ENCODE data around the gene CAPN2.
"Not testable (repeated sequence)": the region's sequence is repeated elsewhere in the genome, so short reads cannot be mapped to it uniquely, and the experiment has no call there.

The CAPN2 gene

GRCh38 chr1:223793716-223794115 lies 81.4 kb downstream of the CAPN2 start:
- TF ChIP-seq POLR2A (IDR thresholded peaks at IDR 0.05; ENCODE audit: extremely low read depth, insufficient read length) (no peak), MYC (IDR thresholded peaks at IDR 0.05; ENCODE audit: low read depth, low read length) (no peak)
- no peak for DNase-seq (ENCODE audit: low read depth)
- H3K4me3 ChIP-seq (ENCODE audit: low read depth, low read length) = no peak overlapping the region

GRCh38 chr1:223794136-223794880 lies 82.0 kb downstream of the CAPN2 start:
- no peak for TF ChIP-seq CTCF (IDR thresholded peaks at IDR 0.05; ENCODE audit: low read depth, low read length)
- no peak overlapping the region for H3K4me3 ChIP-seq (ENCODE audit: low read depth, low read length)
- DNase-seq (ENCODE audit: low read depth) = no peak

GRCh38 chr1:223796210-223796609 lies 83.9 kb downstream of the CAPN2 start:
- no peak overlapping the region for H3K4me3 ChIP-seq (ENCODE audit: low read depth, low read length)
- TF ChIP-seq MYC (IDR thresholded peaks at IDR 0.05; ENCODE audit: low read depth, low read length) (no peak), CTCF (IDR thresholded peaks at IDR 0.05; ENCODE audit: low read depth, low read length) (no peak), POLR2A (IDR thresholded peaks at IDR 0.05; ENCODE audit: extremely low read depth, insufficient read length) (no peak), MAX (IDR thresholded peaks at IDR 0.05; ENCODE audit: low read depth, low read length) (no peak)
- no peak for DNase-seq (ENCODE audit: low read depth)

GRCh38 chr1:223802032-223802431 lies 89.7 kb downstream of the CAPN2 start:
- TF ChIP-seq CTCF (IDR thresholded peaks at IDR 0.05; ENCODE audit: low read depth, low read length) = no peak
- no peak for TF ChIP-seq MAX (IDR thresholded peaks at IDR 0.05; ENCODE audit: low read depth, low read length)
- TF ChIP-seq MYC (IDR thresholded peaks at IDR 0.05; ENCODE audit: low read depth, low read length) = no peak
- no peak for TF ChIP-seq POLR2A (IDR thresholded peaks at IDR 0.05; ENCODE audit: extremely low read depth, insufficient read length)
- no peak for DNase-seq (ENCODE audit: low read depth)
- H3K4me3 ChIP-seq (ENCODE audit: low read depth, low read length) = no peak overlapping the region

- TF ChIP-seq CTCF (IDR thresholded peaks at IDR 0.05; ENCODE audit: low read depth, low read length) = no peak
- no peak for TF ChIP-seq MAX (IDR thresholded peaks at IDR 0.05; ENCODE audit: low read depth, low read length)
- no peak for TF ChIP-seq MYC (IDR thresholded peaks at IDR 0.05; ENCODE audit: low read depth, low read length)
- TF ChIP-seq POLR2A (IDR thresholded peaks at IDR 0.05; ENCODE audit: extremely low read depth, insufficient read length) = no peak
- no peak for DNase-seq (ENCODE audit: low read depth)
- no peak overlapping the region for H3K4me3 ChIP-seq (ENCODE audit: low read depth, low read length)
Observed at GRCh38 chr1:223802602-223803001, 90.3 kb downstream of the CAPN2 start.

GRCh38 chr1:223803211-223803610 lies 90.9 kb downstream of the CAPN2 start:
- no peak for TF ChIP-seq POLR2A (IDR thresholded peaks at IDR 0.05; ENCODE audit: extremely low read depth, insufficient read length)
- TF ChIP-seq MYC (IDR thresholded peaks at IDR 0.05; ENCODE audit: low read depth, low read length) = no peak
- no peak for TF ChIP-seq CTCF (IDR thresholded peaks at IDR 0.05; ENCODE audit: low read depth, low read length)
- TF ChIP-seq MAX (IDR thresholded peaks at IDR 0.05; ENCODE audit: low read depth, low read length) = no peak
- no peak for DNase-seq (ENCODE audit: low read depth)
- no peak overlapping the region for H3K4me3 ChIP-seq (ENCODE audit: low read depth, low read length)

GRCh38 chr1:223809905-223810304 lies 97.6 kb downstream of the CAPN2 start:
- H3K4me3 ChIP-seq (ENCODE audit: low read depth, low read length); DNase-seq (ENCODE audit: low read depth): not testable (repeated sequence)
